ENCODE results near the gene TMEM121.

GRCh38 chr14:105554022-105554421 lies 27.6 kb downstream of the TMEM121 start:
- no peak for TF ChIP-seq CTCF (conservative IDR thresholded peaks at IDR 0.05; ENCODE audit: low read length)
- TF ChIP-seq EZH2phosphoT487 (IDR thresholded peaks at IDR 0.05; ENCODE audit: borderline replicate concordance, low read depth, low read length), result no peak
